ENCODE results near the gene APLP2.
"Not testable (repeated sequence)": the region's sequence is repeated elsewhere in the genome, so short reads cannot be mapped to it uniquely, and the experiment has no call there.

GRCh38 chr11:130090517-130090916, 20.8 kb downstream of the APLP2 start:
- not testable (repeated sequence) for TF ChIP-seq CTCF (conservative IDR thresholded peaks at IDR 0.05; ENCODE audit: low read depth, low read length); EZH2 (IDR thresholded peaks at IDR 0.05; ENCODE audit: low read length, unreplicated experiment); EZH2phosphoT487 (IDR thresholded peaks at IDR 0.05; ENCODE audit: borderline replicate concordance, low read length)
